Tongue (tissue), 1 donor: Measurements from ENCODE around the gene MUTYH. TPM values are rescaled to one million over a fixed set of nuclear protein-coding genes. Genes with fewer than 3 reads are reported as not detected.

Experiments used
- total RNA-seq: library from RNA; depleted of rRNA; stranded (reverse); fragments of >200 nt; gene quantifications from one replicate; pipeline ENCODE4 v1.2.3, GENCODE V29; 2014

Gene MUTYH
- total RNA-seq, 1 donor from 2014 or later: 15.9 TPM

Other genes starting within 250 kb of the MUTYH start
- 1.4 TPM for gene ZSWIM5, start 133.8 kb downstream of the MUTYH start, total RNA-seq
- 0.21 TPM for gene HPDL, start 13.5 kb downstream of the MUTYH start, total RNA-seq
- 11.0 TPM for gene TOE1, start 270 bp downstream of the MUTYH start, total RNA-seq
- 5.5 TPM for gene TESK2, start 150.7 kb upstream of the MUTYH start, total RNA-seq
- gene CCDC163, start 159.6 kb upstream of the MUTYH start, total RNA-seq: 1.8 TPM
- gene MMACHC, start 159.9 kb upstream of the MUTYH start, total RNA-seq: 1.9 TPM
- gene PRDX1, start 181.4 kb upstream of the MUTYH start, total RNA-seq: 150 TPM
- 88.8 TPM for gene AKR1A1, start 210.4 kb upstream of the MUTYH start, total RNA-seq
- 66.4 TPM for gene NASP, start 243.6 kb upstream of the MUTYH start, total RNA-seq